GM23248 (cell line): ENCODE data around the gene TIMM23.

Experiments used
- EZH2 ChIP-seq: fragments of 200-600 bp; sonication (generic); IDR thresholded peaks from 2 replicates; pipeline ENCODE4 v1.6.1; 2018; ENCODE audit warnings: antibody characterized with exemption, mild to moderate bottlenecking; ENCODE audit not compliant: insufficient read depth, poor library complexity, severe bottlenecking
- EZH2phosphoT487 ChIP-seq: fragments of 200-600 bp; sonication (generic); IDR thresholded peaks from 2 replicates; pipeline ENCODE4 v1.6.1; 2018; ENCODE audit warnings: antibody characterized with exemption, moderate library complexity, mild to moderate bottlenecking, low read depth; ENCODE audit not compliant: insufficient read depth

GRCh38 chr10:46019177-46019528, 46.9 kb downstream of the TIMM23 start:
- TF ChIP-seq EZH2: no peak
- TF ChIP-seq EZH2phosphoT487: no peak
